ENCODE data around the gene PDXP.

Gene PDXP

GRCh38 chr22:37704645-37705044, 46.1 kb downstream of the PDXP start:
- no peak for DNase-seq

- no peak for DNase-seq
Measured at GRCh38 chr22:37705205-37705604, 46.7 kb downstream of the PDXP start.

GRCh38 chr22:37708580-37709444, 50.3 kb downstream of the PDXP start:
- DNase-seq, result no peak

DNA sequence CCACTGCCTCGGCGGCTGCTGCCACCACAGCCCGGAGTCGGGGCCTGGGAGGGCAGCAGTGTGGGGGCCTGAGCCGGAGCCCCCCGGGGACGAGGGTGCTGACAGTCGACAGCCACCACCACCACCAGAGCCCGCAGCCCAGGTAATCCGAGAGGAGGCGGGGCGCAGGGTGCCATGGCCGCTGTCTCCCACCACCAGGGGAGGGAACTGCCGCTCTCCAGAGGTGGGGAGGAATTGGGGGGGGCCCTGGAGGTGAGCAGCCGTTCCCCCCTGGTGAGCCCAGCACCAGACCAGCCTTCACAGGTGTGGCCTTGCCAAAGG, 50.9 kb downstream of the PDXP start:
- DNase-seq, result no peak

DNA sequence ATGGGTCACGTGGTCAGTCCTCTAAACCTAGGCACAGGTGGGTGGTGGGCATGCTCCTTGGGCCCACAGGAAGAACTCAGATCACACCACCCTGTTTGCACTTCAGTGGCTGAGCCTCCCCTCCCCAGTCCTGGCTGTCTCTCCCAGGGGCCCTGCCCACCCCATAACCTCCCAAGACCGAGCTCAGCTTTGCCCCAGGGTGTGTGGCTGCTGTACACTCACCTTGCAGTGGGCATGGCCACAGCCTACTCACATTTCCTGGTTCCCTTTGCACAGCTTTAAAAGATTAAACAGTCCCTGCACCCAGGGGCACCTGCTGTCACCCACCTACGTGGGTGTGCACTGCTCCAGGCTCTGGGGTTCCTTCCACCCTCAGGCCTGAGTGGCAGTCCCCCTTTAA, 52.2 kb downstream of the PDXP start:
- no peak for DNase-seq

DNA sequence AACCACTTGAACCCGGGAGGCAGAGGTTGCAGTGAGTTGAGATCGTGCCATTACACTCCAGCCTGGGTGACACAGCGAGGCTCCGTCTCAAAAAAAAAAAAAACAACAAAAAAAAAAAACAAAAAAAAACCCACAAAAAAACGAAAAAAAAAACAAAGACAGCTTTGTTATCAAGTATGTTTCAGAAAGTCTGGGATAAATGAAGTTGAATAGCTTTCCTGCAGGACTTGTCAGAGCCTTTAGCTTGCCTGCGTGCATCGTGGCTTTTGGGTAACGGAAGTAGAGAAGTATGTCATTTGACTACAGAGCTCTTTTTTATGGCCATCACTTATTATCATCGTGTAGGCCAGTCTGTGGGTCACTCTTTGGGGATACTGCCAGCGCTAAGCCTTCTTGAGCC, 53.0 kb downstream of the PDXP start:
- no peak for DNase-seq

DNA sequence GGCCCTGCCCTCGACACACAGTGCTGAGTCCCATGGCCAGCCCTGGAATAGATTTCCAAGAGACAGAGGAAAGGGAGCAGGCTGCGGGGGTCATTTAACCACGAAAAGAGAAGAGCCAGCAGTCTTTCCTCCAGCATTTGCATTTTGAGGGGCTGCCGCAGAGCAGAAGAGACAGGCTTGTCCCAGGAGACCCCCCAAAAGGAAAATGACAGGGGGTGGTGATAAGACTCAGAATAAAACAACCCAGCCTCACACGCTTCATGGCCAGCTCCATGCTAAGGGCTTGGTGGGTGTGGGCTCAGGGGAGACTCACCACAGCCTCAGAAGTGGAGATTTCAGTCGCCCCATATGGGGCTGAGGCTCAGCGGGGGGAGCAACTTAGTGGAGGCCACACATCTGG, 55.2 kb downstream of the PDXP start:
- no peak for DNase-seq

DNA sequence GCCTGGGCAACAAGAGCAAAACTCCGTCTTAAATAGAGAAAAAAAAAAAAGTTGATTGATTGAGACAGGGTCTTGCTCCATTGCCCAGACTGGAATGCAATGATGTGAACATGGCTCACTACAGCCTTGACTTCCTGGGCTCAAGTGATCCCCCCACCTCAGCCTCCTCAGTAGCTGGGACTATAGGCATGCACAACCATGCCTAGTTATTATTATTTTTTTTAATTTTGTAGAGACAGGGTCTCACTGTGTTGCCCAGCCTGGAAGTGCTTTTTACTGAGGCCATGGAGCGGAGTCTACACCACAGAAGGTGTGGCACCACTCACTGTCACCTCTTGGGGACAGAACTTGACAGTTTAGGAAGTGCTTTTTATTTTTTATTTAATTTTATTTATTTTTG, 56.1 kb downstream of the PDXP start:
- no peak for DNase-seq

GRCh38 chr22:37715760-37716159, 57.2 kb downstream of the PDXP start:
- DNase-seq, result no peak

All from KG1 (cell line).